Liver (tissue), 3 donors: ENCODE data around the gene CHKA.

ENCODE experiments used
- ATF3 ChIP-seq: IDR thresholded peaks from 2 replicates; pipeline ENCODE4 v1.6.1; 2016; ENCODE audit warnings: antibody characterized with exemption
- CTCF ChIP-seq: fragments of 150-350 bp; IDR thresholded peaks from 2 replicates; pipeline ENCODE4 v1.5.1; 2017; ENCODE audit warnings: improper control_type of control experiment, low read depth, low read length; ENCODE audit not compliant: missing input control
- EGR1 ChIP-seq, 2 donors: IDR thresholded peaks; 2 replicates each; pipeline ENCODE4 v1.6.1; 2016 to 2018; ENCODE audit warnings: antibody characterized with exemption in 2 of 2, low read depth in 2 of 2
- HNF4A ChIP-seq, 2 donors: conservative IDR thresholded peaks; 2 replicates each; pipeline ENCODE4 v1.6.1; 2016; ENCODE audit warnings: antibody characterized with exemption in 2 of 2, mild to moderate bottlenecking in 2 of 2
- HNF4G ChIP-seq: IDR thresholded peaks from 2 replicates; pipeline ENCODE4 v1.6.1; 2016; ENCODE audit warnings: antibody characterized with exemption
- JUND ChIP-seq, 2 donors: IDR thresholded peaks; 2 replicates each; pipeline ENCODE4 v1.6.1; 2016; ENCODE audit warnings: antibody characterized with exemption in 2 of 2
- MAX ChIP-seq: IDR thresholded peaks from 2 replicates; pipeline ENCODE4 v1.6.1; 2016; ENCODE audit warnings: antibody characterized with exemption
- RAD21 ChIP-seq, 2 donors: IDR thresholded peaks; 2 replicates each; pipeline ENCODE4 v1.6.1; 2016; ENCODE audit warnings: antibody characterized with exemption in 2 of 2, mild to moderate bottlenecking in 2 of 2
- REST ChIP-seq: IDR thresholded peaks from 2 replicates; pipeline ENCODE4 v1.6.1; 2016; ENCODE audit warnings: antibody characterized with exemption, mild to moderate bottlenecking
- RXRA ChIP-seq, 2 donors: IDR thresholded peaks; 2 replicates each; pipeline ENCODE4 v1.6.1; 2017 to 2018; ENCODE audit warnings: antibody characterized with exemption in 2 of 2, mild to moderate bottlenecking in 1 of 2
- SP1 ChIP-seq: IDR thresholded peaks from 2 replicates; pipeline ENCODE4 v1.6.1; 2018; ENCODE audit warnings: antibody characterized with exemption, mild to moderate bottlenecking
- TAF1 ChIP-seq: conservative IDR thresholded peaks from 2 replicates; pipeline ENCODE4 v1.6.1; 2016; ENCODE audit warnings: antibody characterized with exemption, mild to moderate bottlenecking
- YY1 ChIP-seq: IDR thresholded peaks from 2 replicates; pipeline ENCODE4 v1.6.1; 2016; ENCODE audit warnings: antibody characterized with exemption, mild to moderate bottlenecking
- ZBTB33 ChIP-seq: IDR thresholded peaks from 2 replicates; pipeline ENCODE4 v1.6.1; 2016; ENCODE audit warnings: antibody characterized with exemption
- donor health status: healthy.
- donor health status: healthy.

GRCh38 chr11:68159665-68160064 lies 38.5 kb upstream of the CHKA start:
- TF ChIP-seq SP1 (no peak), CTCF (no peak), MAX (no peak), RXRA (IDR thresholded peaks at IDR 0.05) (no peak), JUND (IDR thresholded peaks at IDR 0.05) (no peak), YY1 (no peak), ZBTB33 (no peak), TAF1 (no peak), REST (no peak), ATF3 (no peak), HNF4G (no peak), EGR1 (IDR thresholded peaks at IDR 0.05; ENCODE audit: low read depth in 2 of 2) (no peak), HNF4A (conservative IDR thresholded peaks at IDR 0.05) (no peak), RAD21 (IDR thresholded peaks at IDR 0.05) (no peak)
